BE2C (cell line): Measurements from ENCODE around the gene TRPV2. TPM values are rescaled to one million over a fixed set of nuclear protein-coding genes. Genes with fewer than 3 reads are reported as not detected.

Source experiments
- DNase-seq: peaks from one replicate; pipeline ENCODE4 v3.0.0-alpha.2; 2020
- H3K27me3 ChIP-seq: fragments of 250-450 bp; sonication (Bioruptor Pico); 2 replicates; pipeline ENCODE4 v1.5.1; 2020; ENCODE audit warnings: mild to moderate bottlenecking
- H3K36me3 ChIP-seq: fragments of 250-450 bp; sonication (Bioruptor Pico); 2 replicates; pipeline ENCODE4 v1.5.1; 2020; ENCODE audit warnings: mild to moderate bottlenecking
- H3K4me1 ChIP-seq: fragments of 250-450 bp; sonication (Bioruptor Pico); 2 replicates; pipeline ENCODE4 v1.5.1; 2020
- H3K4me3 ChIP-seq: 2 replicates; pipeline ENCODE4 v1.5.1; 2011; ENCODE audit warnings: low read depth, low read length
- H3K9me3 ChIP-seq: fragments of 250-450 bp; sonication (Bioruptor Pico); 2 replicates; pipeline ENCODE4 v1.5.1; 2020
- polyA plus RNA-seq: library from polyadenylated mRNA; unstranded; fragments of >200 nt; gene quantifications from one replicate; pipeline ENCODE4 v1.2.1, GENCODE V29; 2012; ENCODE audit warnings: low read depth, missing spikeins; ENCODE audit not compliant: insufficient read length, insufficient read depth
- TF ChIP-seq, protein P1 (sequence below): IDR thresholded peaks from 2 replicates; pipeline ENCODE4 v1.5.1; 2012; ENCODE audit warnings: mild to moderate bottlenecking, low read depth, low read length

Gene TRPV2, protein sequence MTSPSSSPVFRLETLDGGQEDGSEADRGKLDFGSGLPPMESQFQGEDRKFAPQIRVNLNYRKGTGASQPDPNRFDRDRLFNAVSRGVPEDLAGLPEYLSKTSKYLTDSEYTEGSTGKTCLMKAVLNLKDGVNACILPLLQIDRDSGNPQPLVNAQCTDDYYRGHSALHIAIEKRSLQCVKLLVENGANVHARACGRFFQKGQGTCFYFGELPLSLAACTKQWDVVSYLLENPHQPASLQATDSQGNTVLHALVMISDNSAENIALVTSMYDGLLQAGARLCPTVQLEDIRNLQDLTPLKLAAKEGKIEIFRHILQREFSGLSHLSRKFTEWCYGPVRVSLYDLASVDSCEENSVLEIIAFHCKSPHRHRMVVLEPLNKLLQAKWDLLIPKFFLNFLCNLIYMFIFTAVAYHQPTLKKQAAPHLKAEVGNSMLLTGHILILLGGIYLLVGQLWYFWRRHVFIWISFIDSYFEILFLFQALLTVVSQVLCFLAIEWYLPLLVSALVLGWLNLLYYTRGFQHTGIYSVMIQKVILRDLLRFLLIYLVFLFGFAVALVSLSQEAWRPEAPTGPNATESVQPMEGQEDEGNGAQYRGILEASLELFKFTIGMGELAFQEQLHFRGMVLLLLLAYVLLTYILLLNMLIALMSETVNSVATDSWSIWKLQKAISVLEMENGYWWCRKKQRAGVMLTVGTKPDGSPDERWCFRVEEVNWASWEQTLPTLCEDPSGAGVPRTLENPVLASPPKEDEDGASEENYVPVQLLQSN
- 3.6 TPM for polyA plus RNA-seq

DNA sequence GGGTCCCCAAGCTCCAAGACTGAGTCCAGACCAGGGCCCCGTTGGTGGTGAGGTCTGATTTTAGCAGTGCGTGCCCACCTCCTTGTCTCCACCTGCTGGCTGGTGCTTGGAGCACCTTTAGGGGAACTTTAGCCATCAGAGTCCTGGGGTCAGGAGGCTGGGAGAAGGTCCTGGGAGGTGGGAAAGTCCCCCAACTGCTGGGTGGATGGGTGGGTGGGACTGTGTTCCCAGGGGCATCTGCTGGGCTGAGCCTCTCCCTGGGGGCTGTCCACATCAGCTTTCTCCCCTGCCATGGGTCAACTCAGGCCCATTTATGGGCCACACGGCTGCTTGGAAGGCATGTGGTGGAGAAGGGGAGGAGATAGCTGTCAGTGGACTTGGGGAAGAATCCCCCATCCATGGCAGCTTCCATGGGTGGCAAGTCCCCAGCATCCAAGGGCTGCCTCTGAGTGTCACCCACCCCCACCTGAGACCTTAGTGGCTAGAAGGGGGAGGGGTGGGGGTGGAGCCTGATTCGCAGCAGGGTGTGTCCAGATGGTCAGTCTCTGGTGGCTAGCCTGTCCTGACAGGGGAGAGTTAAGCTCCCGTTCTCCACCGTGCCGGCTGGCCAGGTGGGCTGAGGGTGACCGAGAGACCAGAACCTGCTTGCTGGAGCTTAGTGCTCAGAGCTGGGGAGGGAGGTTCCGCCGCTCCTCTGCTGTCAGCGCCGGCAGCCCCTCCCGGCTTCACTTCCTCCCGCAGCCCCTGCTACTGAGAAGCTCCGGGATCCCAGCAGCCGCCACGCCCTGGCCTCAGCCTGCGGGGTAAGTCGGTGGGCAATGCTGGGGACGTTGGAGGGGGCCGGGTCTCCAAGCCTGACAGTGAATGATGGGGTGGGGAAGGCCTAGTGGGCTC, at the start of gene TRPV2:
TRPV2 (plus strand) TSS at position 541 of the 894 bp plus-strand sequence. CDS start 2,098 bp downstream, outside the sequence.
- no peak within 1 kb of the TSS for H3K4me3 ChIP-seq
- TF ChIP-seq, protein P1, sequence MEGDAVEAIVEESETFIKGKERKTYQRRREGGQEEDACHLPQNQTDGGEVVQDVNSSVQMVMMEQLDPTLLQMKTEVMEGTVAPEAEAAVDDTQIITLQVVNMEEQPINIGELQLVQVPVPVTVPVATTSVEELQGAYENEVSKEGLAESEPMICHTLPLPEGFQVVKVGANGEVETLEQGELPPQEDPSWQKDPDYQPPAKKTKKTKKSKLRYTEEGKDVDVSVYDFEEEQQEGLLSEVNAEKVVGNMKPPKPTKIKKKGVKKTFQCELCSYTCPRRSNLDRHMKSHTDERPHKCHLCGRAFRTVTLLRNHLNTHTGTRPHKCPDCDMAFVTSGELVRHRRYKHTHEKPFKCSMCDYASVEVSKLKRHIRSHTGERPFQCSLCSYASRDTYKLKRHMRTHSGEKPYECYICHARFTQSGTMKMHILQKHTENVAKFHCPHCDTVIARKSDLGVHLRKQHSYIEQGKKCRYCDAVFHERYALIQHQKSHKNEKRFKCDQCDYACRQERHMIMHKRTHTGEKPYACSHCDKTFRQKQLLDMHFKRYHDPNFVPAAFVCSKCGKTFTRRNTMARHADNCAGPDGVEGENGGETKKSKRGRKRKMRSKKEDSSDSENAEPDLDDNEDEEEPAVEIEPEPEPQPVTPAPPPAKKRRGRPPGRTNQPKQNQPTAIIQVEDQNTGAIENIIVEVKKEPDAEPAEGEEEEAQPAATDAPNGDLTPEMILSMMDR: peak; percentile 32

DNA sequence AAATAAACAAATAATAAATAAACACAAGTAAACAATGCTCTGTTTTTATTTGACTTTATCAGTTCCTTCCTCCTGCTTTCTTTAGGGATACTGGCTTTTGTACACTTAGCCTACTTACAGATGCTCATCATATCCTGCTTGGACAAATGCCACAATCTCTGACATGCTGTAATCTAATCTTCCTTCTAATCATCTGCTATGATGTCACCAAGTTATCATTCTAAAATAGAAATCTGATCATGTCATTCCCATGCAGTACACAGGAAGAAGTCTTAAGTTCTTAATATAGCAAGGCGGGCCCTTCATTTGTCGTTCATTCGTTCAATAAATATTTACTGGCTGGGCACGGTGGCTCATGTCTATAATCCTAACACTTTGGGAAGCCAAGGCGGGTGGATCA, 43.6 kb upstream of the TRPV2 start:
- TF ChIP-seq, protein P1: no peak
- H3K27me3 ChIP-seq: no peaks in the 10 kb centered on the region
- H3K4me1 ChIP-seq: no peaks in the 10 kb centered on the region
- no peak overlapping the region for H3K4me3 ChIP-seq
- no peak for DNase-seq
- H3K9me3 ChIP-seq: no peaks in the 10 kb centered on the region
- H3K36me3 ChIP-seq: no peaks in the 10 kb centered on the region

More for the DNA sequence above, at the start of gene TRPV2:
- H3K36me3 ChIP-seq: no peaks in the 10 kb centered on the region
- peaks cover 28% of the 10 kb centered on the region for H3K4me1 ChIP-seq
- DNase-seq: no peak
- H3K27me3 ChIP-seq: no peaks in the 10 kb centered on the region
- no peaks in the 10 kb centered on the region for H3K9me3 ChIP-seq

DNA sequence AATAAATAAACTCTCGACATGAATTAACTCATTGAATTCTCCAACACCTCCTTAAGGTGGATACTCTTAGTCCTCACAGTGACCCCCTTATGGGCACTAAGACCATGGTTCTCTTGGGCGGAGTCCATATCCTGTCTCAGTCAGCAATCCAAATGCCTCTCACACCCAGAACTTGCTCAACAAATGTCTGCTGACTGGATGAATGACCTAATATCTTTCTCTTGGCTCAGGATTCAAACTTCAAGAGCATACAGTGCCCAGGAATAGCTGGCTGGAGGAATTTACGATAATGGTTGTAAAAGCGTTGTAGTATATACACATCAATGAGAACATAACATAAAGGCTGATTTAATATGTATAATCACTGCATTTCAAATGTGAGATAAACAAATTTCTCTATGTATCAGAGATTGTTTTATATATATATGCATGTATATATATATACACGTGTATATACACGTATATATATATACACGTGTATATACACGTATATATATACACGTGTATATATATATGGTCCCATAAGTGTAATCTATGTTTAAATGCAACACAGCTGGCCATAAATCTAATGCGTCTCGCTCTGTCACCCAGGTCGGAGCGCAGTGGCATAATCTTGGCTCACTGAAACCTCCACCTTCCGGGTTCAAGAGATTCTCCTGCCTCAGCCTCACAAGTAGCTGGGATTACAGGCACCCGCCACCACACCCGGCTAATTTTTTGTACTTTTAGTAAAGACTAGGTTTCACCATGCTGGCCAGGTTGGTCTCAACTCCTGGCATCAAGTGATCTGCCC, 41.0 kb upstream of the TRPV2 start:
- H3K36me3 ChIP-seq: no peaks in the 10 kb centered on the region
- H3K27me3 ChIP-seq: no peaks in the 10 kb centered on the region
- no peak overlapping the region for H3K4me3 ChIP-seq
- H3K4me1 ChIP-seq: no peaks in the 10 kb centered on the region
- no peaks in the 10 kb centered on the region for H3K9me3 ChIP-seq
- TF ChIP-seq, protein P1: no peak
- DNase-seq: no peak

DNA sequence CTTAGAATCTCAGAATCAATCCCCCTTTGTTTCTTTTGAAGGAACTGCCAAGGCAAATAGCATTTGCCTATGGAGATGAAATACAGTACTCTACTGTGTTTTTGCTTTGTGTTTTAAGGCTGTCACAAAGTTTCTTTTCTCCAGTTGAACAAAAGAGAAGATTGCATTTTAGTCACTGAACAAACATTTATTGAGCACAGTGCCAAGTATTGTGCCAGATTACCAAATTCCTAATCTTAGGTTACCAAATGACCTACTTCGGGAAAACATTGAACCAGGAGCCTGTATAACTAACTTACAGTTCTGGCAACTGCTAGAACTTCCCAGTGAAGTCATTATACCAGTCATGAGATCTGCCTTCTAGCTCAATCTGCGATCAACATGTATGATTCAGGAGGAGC, 37.4 kb upstream of the TRPV2 start:
- peaks cover 5% of the 10 kb centered on the region for H3K36me3 ChIP-seq
- H3K9me3 ChIP-seq: no peaks in the 10 kb centered on the region
- no peak for DNase-seq
- no peaks in the 10 kb centered on the region for H3K4me1 ChIP-seq
- TF ChIP-seq, protein P1: no peak
- H3K27me3 ChIP-seq: no peaks in the 10 kb centered on the region
- no peak overlapping the region for H3K4me3 ChIP-seq

DNA sequence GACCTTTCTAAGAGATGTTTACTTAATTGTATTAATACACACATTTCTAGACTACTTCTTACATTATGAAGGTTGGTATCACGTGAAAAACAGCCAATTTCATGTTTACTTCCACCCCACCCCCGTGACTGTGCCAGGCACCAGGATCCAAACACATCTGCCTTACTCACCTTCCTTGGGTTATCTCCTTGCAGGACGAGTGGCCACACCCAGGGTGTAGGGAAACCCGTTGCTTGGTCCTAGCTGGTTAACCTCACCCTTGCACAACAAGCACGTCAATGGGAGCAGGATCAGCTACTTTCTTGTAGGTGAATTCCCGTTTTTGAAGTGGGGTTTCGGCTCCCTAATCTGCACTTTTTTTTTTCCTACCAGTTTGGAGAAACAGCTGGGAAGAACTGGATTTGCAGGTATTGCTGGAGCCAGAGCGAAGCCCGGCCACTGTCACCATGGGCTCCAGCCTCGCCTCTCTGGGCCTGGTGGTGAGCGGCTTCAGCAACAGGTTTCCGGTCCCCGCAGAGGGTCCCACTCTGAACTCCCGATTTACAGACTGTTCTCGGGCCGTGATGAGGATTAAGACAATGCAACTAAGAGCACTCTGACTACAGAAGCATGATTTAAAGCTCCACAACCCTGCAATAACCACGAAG, 36.6 kb upstream of the TRPV2 start:
- peaks cover 12% of the 10 kb centered on the region for H3K36me3 ChIP-seq
- H3K4me3 ChIP-seq: no peak overlapping the region
- no peaks in the 10 kb centered on the region for H3K4me1 ChIP-seq
- TF ChIP-seq, protein P1: no peak
- no peak for DNase-seq
- no peaks in the 10 kb centered on the region for H3K27me3 ChIP-seq
- no peaks in the 10 kb centered on the region for H3K9me3 ChIP-seq
